ENCODE data around the gene TMEM184B.
"Not testable (repeated sequence)": the region's sequence is repeated elsewhere in the genome, so short reads cannot be mapped to it uniquely, and the experiment has no call there.

Gene TMEM184B

GRCh38 chr22:38249301-38249700 is 23.5 kb downstream of the TMEM184B start:
- DNase-seq (ENCODE audit: low read depth in 3 of 3) = no peak

- no peak for DNase-seq (ENCODE audit: low read depth in 3 of 3)
These were observed 24.5 kb downstream of the TMEM184B start for GRCh38 chr22:38248280-38248679.

- DNase-seq (ENCODE audit: low read depth in 3 of 3) = no peak
These were observed 25.1 kb downstream of the TMEM184B start for GRCh38 chr22:38247713-38248112.

- no peak for DNase-seq (ENCODE audit: low read depth in 3 of 3)
These were observed 26.1 kb downstream of the TMEM184B start for GRCh38 chr22:38246692-38247091.

GRCh38 chr22:38246046-38246658 is 26.7 kb downstream of the TMEM184B start:
- no peak for DNase-seq (ENCODE audit: low read depth in 3 of 3)

- no peak for DNase-seq (ENCODE audit: low read depth in 3 of 3)
These were observed 28.7 kb downstream of the TMEM184B start for GRCh38 chr22:38244106-38244505.

- DNase-seq (ENCODE audit: low read depth in 3 of 3) = no peak
These were observed 29.6 kb downstream of the TMEM184B start for GRCh38 chr22:38243007-38243765.

GRCh38 chr22:38240734-38241252 is 32.0 kb downstream of the TMEM184B start:
- no peak for DNase-seq (ENCODE audit: low read depth in 3 of 3)

- DNase-seq (ENCODE audit: low read depth in 3 of 3) = no peak
These were observed 33.6 kb downstream of the TMEM184B start for GRCh38 chr22:38239101-38239761.

- no peak for DNase-seq (ENCODE audit: low read depth in 3 of 3)
These were observed 34.2 kb downstream of the TMEM184B start for GRCh38 chr22:38238519-38239071.

GRCh38 chr22:38236786-38237185 is 36.0 kb downstream of the TMEM184B start:
- no peak for DNase-seq (ENCODE audit: low read depth in 3 of 3)

- DNase-seq (ENCODE audit: low read depth in 3 of 3) = no peak
These were observed 37.5 kb downstream of the TMEM184B start for GRCh38 chr22:38235240-38235850.

- DNase-seq (ENCODE audit: low read depth in 3 of 3) = not testable (repeated sequence)
These were observed 39.0 kb downstream of the TMEM184B start for GRCh38 chr22:38233856-38234255.

GRCh38 chr22:38233427-38233826 is 39.4 kb downstream of the TMEM184B start:
- no peak for DNase-seq (ENCODE audit: low read depth in 3 of 3)

GRCh38 chr22:38232196-38232595 is 40.6 kb downstream of the TMEM184B start:
- DNase-seq (ENCODE audit: low read depth in 3 of 3) = no peak

- no peak for DNase-seq (ENCODE audit: low read depth in 3 of 3)
These were observed 41.9 kb downstream of the TMEM184B start for GRCh38 chr22:38230916-38231315.

GRCh38 chr22:38230108-38230825 is 42.5 kb downstream of the TMEM184B start:
- DNase-seq (ENCODE audit: low read depth in 3 of 3) = no peak

GRCh38 chr22:38228873-38229740 is 43.7 kb downstream of the TMEM184B start:
- no peak for DNase-seq (ENCODE audit: low read depth in 3 of 3)

- DNase-seq (ENCODE audit: low read depth in 3 of 3) = no peak
These were observed 44.4 kb downstream of the TMEM184B start for GRCh38 chr22:38228326-38228872.
